ENCODE measurements around the gene COL16A1. TPM values are rescaled to one million over a fixed set of nuclear protein-coding genes. Genes with fewer than 3 reads are reported as not detected.

Gene COL16A1
- total and polyA plus RNA-seq, 2 of the 4 experiments (the other 2 are of a cell fraction), result 34.2 to 62.8 TPM

DNA sequence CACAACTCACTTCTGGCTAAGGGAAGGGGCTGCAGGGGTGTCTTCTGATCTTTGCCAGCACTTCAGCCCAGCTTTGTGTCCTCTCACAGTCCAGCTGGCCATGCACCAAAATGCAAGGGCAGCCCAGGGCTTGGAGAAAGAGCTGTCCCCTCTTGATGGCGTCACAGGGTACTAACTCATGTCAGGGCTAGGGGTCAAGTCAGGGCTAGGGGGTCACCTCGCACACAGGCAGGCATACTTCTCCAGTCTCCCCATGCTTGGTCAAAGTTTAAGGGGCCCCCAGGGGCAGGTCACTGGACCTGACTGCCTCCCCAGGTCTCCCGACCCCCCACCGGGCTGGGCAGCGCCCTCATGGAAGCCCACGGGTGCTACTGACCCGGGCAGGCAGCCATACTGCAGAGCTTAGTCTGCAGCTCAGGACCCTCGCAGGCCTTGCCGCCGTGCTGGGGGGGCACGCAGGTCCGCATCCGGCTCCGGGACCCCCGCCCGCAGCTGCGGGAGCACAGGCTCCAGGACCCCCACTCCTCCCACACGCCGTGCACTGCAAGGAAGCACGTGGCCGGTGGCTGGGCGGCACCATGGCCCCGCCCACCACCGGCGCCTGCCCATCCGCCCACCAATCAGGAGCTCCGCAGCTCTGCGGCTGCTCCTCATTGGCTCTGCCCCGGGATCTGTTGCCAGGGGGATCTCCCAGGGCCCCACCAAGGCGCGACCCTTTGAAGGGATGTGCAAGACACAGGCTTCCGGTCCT lies 38.8 kb upstream of the COL16A1 start (continued):
- TF ChIP-seq CTCF (conservative IDR thresholded peaks at IDR 0.05; ENCODE audit: low read depth, low read length), result no peak

DNA sequence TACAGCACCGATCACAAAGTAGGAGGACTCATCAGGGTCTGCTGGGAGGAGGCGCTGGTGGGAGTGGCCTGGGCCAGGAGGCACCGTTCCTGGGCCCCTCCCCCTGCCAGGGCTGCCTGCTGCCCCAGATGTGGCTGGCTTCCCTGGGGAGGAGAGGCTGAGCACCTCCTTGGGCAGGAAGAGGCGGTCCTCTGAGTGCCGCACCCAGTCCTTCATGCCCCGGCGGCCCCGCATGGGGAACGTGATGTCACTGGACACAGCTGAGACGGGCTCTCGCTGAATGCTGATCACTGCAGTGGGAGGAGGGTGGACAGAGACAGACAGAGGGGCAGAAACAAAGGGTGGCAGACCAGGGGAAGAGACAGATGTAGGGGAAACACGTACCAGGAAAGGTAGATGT lies 35.5 kb upstream of the COL16A1 start:
- Histone ChIP-seq H3K4me3 (ENCODE audit: insufficient read depth, low read depth, low read length) (no peak overlapping the region), H2AFZ (replicated peaks; ENCODE audit: low read length, poor library complexity) (no peak overlapping the region), H3K23ac (ENCODE audit: low read depth, low read length) (no peak overlapping the region), H2BK120ac (ENCODE audit: low read depth, low read length) (no peak overlapping the region), H3K18ac (ENCODE audit: low read depth, low read length) (no peak overlapping the region), H3K9me3 (ENCODE audit: control insufficient read depth, insufficient read depth, low read length) (no peaks in the 10 kb centered on the region), H3K56ac (ENCODE audit: extremely low read depth, insufficient read depth, low read length) (no peak overlapping the region), H3K4me1 (ENCODE audit: control insufficient read depth, insufficient read depth, low read length) (no peaks in the 10 kb centered on the region), H4K8ac (ENCODE audit: low read depth in 2 of 2, low read length in 2 of 2) (no peak overlapping the region), H3K36me3 (ENCODE audit: control insufficient read depth, insufficient read depth, low read length) (peaks cover 8% of the 10 kb centered on the region; the same call in 1 of the 2 replicates), H3K27me3 (ENCODE audit: control insufficient read depth, insufficient read depth, low read length) (no peaks in the 10 kb centered on the region), H3K4me2 (ENCODE audit: low read depth, low read length) (no peak overlapping the region), H2BK15ac (ENCODE audit: low read depth, low read length) (no peak overlapping the region), H4K5ac (ENCODE audit: low read depth, low read length) (no peak overlapping the region), H4K20me1 (ENCODE audit: insufficient read depth, low read length) (peaks cover 5% of the 10 kb centered on the region; the same call in 1 of the 2 replicates), H3K4ac (ENCODE audit: low read depth, low read length) (no peak overlapping the region), H2AK5ac (ENCODE audit: low read depth, low read length) (no peak overlapping the region), H3K14ac (replicated peaks; ENCODE audit: low read depth, low read length) (no peak overlapping the region), H4K91ac (ENCODE audit: insufficient read depth, low read depth, low read length) (no peak overlapping the region), H3K27ac (ENCODE audit: insufficient read depth, low read length) (no peak overlapping the region), H2BK20ac (ENCODE audit: low read depth, low read length) (no peak overlapping the region), H3K9me1 (ENCODE audit: insufficient read depth, low read length) (no peaks in the 10 kb centered on the region; the same call in 1 of the 2 replicates), H2BK5ac (ENCODE audit: low read depth, low read length, poor library complexity, severe bottlenecking) (no peak overlapping the region), H3K9ac (ENCODE audit: low read depth, low read length) (no peak overlapping the region), H2AK9ac (replicated peaks; ENCODE audit: low read depth, low read length, poor library complexity) (no peak overlapping the region), H3K79me1 (ENCODE audit: low read depth in 1 of 2, low read length in 2 of 2) (no peaks in the 10 kb centered on the region)
- CTCF ChIA-PET, result no interaction called here
- dilution Hi-C loops (cut with HindIII; ENCODE audit: low sequenced_read_pairs, unreplicated experiment) (no loop called here), in situ Hi-C loops (cut with MboI; ENCODE audit: low sequenced_read_pairs) (no loop called here), intact Hi-C loops (cut with micrococcal nuclease) (no loop called here)
- no TSS peak for BruUV-seq (replicated peaks)
- ATAC-seq (ENCODE audit: low read depth) (no peak), DNase-seq (no peak)
- 75% methylated on average over 7 of the region's 12 CpGs; no CpG with 5 or more reads in 1 of the 2 experiments for WGBS, 2 experiments (ENCODE audit: extremely low coverage in 2 of 2, insufficient read length in 1 of 2)
- POLR2A ChIA-PET (ENCODE audit: unreplicated experiment), result no interaction called here
- TF ChIP-seq BHLHE40 (IDR thresholded peaks at IDR 0.05; ENCODE audit: low read depth, low read length) (no peak), MAFK (IDR thresholded peaks at IDR 0.05; ENCODE audit: low read depth, low read length) (no peak), RFX5 (IDR thresholded peaks at IDR 0.05; ENCODE audit: low read depth, low read length) (no peak), MXI1 (IDR thresholded peaks at IDR 0.05; ENCODE audit: borderline replicate concordance, low read depth, low read length) (no peak), RAD21 (IDR thresholded peaks at IDR 0.05; ENCODE audit: low read length) (no peak), ELK1 (IDR thresholded peaks at IDR 0.05; ENCODE audit: borderline replicate concordance, low read depth, low read length) (no peak), FOS (IDR thresholded peaks at IDR 0.05; ENCODE audit: low read depth, low read length) (no peak), SMC3 (IDR thresholded peaks at IDR 0.05; ENCODE audit: low read depth, low read length) (no peak), USF2 (IDR thresholded peaks at IDR 0.05; ENCODE audit: low read depth, low read length) (no peak), MAZ (IDR thresholded peaks at IDR 0.05; ENCODE audit: borderline replicate concordance, low read depth, low read length) (no peak), POLR2A (IDR thresholded peaks at IDR 0.05; ENCODE audit: low read depth, low read length) (no peak)

Measured in IMR-90 (cell line).